Vagina (tissue), 2 donors: ENCODE results near the gene MYLK. TPM values are rescaled to one million over a fixed set of nuclear protein-coding genes. Genes with fewer than 3 reads are reported as not detected.

Source experiments
- DNase-seq, 2 donors: peaks; one replicate each; pipeline ENCODE4 v3.0.0-alpha.2; 2017; ENCODE audit errors: extremely low spot score in 2 of 2
- H3K27ac ChIP-seq: fragments of 200-600 bp; sonication (generic); one replicate; pipeline ENCODE4 v1.5.1; 2019
- H3K27me3 ChIP-seq: fragments of 200-600 bp; sonication (generic); one replicate; pipeline ENCODE4 v1.5.1; 2019
- H3K36me3 ChIP-seq, 2 donors: fragments of 200-600 bp; sonication (generic); one replicate each; pipeline ENCODE4 v1.5.1; 2017 to 2019
- H3K4me1 ChIP-seq: fragments of 200-600 bp; sonication (generic); one replicate; pipeline ENCODE4 v1.5.1; 2019
- H3K4me3 ChIP-seq, 2 donors: fragments of 200-600 bp; sonication (generic); 1 replicate in 1 of 2; 2 replicates in 1 of 2; pipeline ENCODE4 v1.5.1; 2016 to 2019
- H3K9me3 ChIP-seq: fragments of 200-600 bp; sonication (generic); one replicate; pipeline ENCODE4 v1.5.1; 2019
- CTCF ChIP-seq, 3 experiments: fragments of 450-650 bp in 2 of 3; fragments of 200-600 bp in 1 of 3; sonication (generic) in 1 of 3; IDR thresholded peaks; one replicate each; pipeline ENCODE4 v1.5.1; 2017 to 2019; ENCODE audit warnings: antibody characterized with exemption in 3 of 3, mild to moderate bottlenecking in 2 of 3, moderate library complexity in 2 of 3
- POLR2A ChIP-seq, 2 donors: fragments of 450-650 bp; IDR thresholded peaks; one replicate each; pipeline ENCODE4 v1.6.1; 2017; ENCODE audit warnings: antibody characterized with exemption in 2 of 2, mild to moderate bottlenecking in 2 of 2, moderate library complexity in 2 of 2
- POLR2AphosphoS5 ChIP-seq, 2 donors: sonication (generic); formaldehyde crosslinking; IDR thresholded peaks; one replicate each; pipeline ENCODE4 v1.9.0; 2017; ENCODE audit warnings: antibody characterized with exemption in 2 of 2, mild to moderate bottlenecking in 2 of 2, low read depth in 1 of 2; ENCODE audit not compliant: insufficient read depth in 1 of 2
- intact Hi-C: fragments of 100-400 bp; cut with DNase I; formaldehyde crosslinking; loops from one replicate; pipeline ENCODE4 v1.15.1; 2023
- total RNA-seq: library from RNA; depleted of rRNA; stranded (reverse); fragments of >200 nt; gene quantifications from one replicate; pipeline ENCODE4 v1.2.3, GENCODE V29; 2016

MYLK gene
- total RNA-seq, result 352 TPM

- no peak within 1 kb of the TSS for H3K27ac ChIP-seq
- intact Hi-C loops, result no loop called here
- peak within 1 kb of the TSS; percentile 43 to 48 for H3K4me3 ChIP-seq
- H3K4me1 ChIP-seq, result peaks cover 10% of the 10 kb centered on the region
- DNase-seq, result no peak
- H3K27me3 ChIP-seq, result no peaks in the 10 kb centered on the region
- no peaks in the 10 kb centered on the region for H3K9me3 ChIP-seq
- no peak for TF ChIP-seq CTCF (IDR thresholded peaks at IDR 0.05)
- TF ChIP-seq POLR2AphosphoS5 (IDR thresholded peaks at IDR 0.05; ENCODE audit: insufficient read depth in 1 of 2, low read depth in 1 of 2), result peak in 1 of 2 donors; percentile 36
- no peaks in the 10 kb centered on the region for H3K36me3 ChIP-seq
Observed at GRCh38 chr3:123884203-123884831, at the start of gene MYLK. TSS of gene MYLK (minus strand) at chr3:123884332. CDS start at chr3:123793841, 90,491 bp downstream.

GRCh38 chr3:123930445-123930844 is 46.3 kb upstream of the MYLK start:
- H3K27me3 ChIP-seq, result no peaks in the 10 kb centered on the region
- DNase-seq, result no peak
- H3K4me3 ChIP-seq, result no peak overlapping the region
- H3K9me3 ChIP-seq, result no peaks in the 10 kb centered on the region
- H3K36me3 ChIP-seq, result peaks cover 0 to 4% of the 10 kb centered on the region in 2 donors
- intact Hi-C loops, result no loop called here
- no peak overlapping the region for H3K27ac ChIP-seq
- TF ChIP-seq POLR2A (IDR thresholded peaks at IDR 0.05) (no peak), CTCF (IDR thresholded peaks at IDR 0.05) (no peak), POLR2AphosphoS5 (IDR thresholded peaks at IDR 0.05; ENCODE audit: insufficient read depth in 1 of 2, low read depth in 1 of 2) (no peak)
- no peaks in the 10 kb centered on the region for H3K4me1 ChIP-seq

GRCh38 chr3:123929325-123929724 is 45.2 kb upstream of the MYLK start:
- H3K4me1 ChIP-seq, result no peaks in the 10 kb centered on the region
- H3K4me3 ChIP-seq, result no peak overlapping the region
- H3K27me3 ChIP-seq, result no peaks in the 10 kb centered on the region
- no peak for TF ChIP-seq POLR2A (IDR thresholded peaks at IDR 0.05)
- no peak for TF ChIP-seq CTCF (IDR thresholded peaks at IDR 0.05)
- TF ChIP-seq POLR2AphosphoS5 (IDR thresholded peaks at IDR 0.05; ENCODE audit: insufficient read depth in 1 of 2, low read depth in 1 of 2), result no peak
- H3K27ac ChIP-seq, result no peak overlapping the region
- H3K36me3 ChIP-seq, result peaks cover 0 to 4% of the 10 kb centered on the region in 2 donors
- intact Hi-C loops, result no loop called here
- H3K9me3 ChIP-seq, result no peaks in the 10 kb centered on the region
- DNase-seq, result no peak

- DNase-seq, result no peak
- Histone ChIP-seq H3K27ac (no peak overlapping the region), H3K4me3 (no peak overlapping the region), H3K9me3 (peaks cover 4% of the 10 kb centered on the region), H3K4me1 (no peaks in the 10 kb centered on the region), H3K36me3 (peaks cover 0 to 17% of the 10 kb centered on the region in 2 donors), H3K27me3 (no peaks in the 10 kb centered on the region)
- intact Hi-C loops, result no loop called here
- TF ChIP-seq CTCF (IDR thresholded peaks at IDR 0.05) (no peak), POLR2A (IDR thresholded peaks at IDR 0.05) (no peak), POLR2AphosphoS5 (IDR thresholded peaks at IDR 0.05; ENCODE audit: insufficient read depth in 1 of 2, low read depth in 1 of 2) (no peak)
Observed at GRCh38 chr3:123926396-123926795, 42.3 kb upstream of the MYLK start.

- peaks cover 0 to 18% of the 10 kb centered on the region in 2 donors for H3K36me3 ChIP-seq
- no peaks in the 10 kb centered on the region for H3K27me3 ChIP-seq
- H3K4me3 ChIP-seq, result no peak overlapping the region
- TF ChIP-seq POLR2A (IDR thresholded peaks at IDR 0.05), result no peak
- TF ChIP-seq POLR2AphosphoS5 (IDR thresholded peaks at IDR 0.05; ENCODE audit: insufficient read depth in 1 of 2, low read depth in 1 of 2), result no peak
- TF ChIP-seq CTCF (IDR thresholded peaks at IDR 0.05), result no peak
- intact Hi-C loops, result no loop called here
- peaks cover 10% of the 10 kb centered on the region for H3K9me3 ChIP-seq
- no peaks in the 10 kb centered on the region for H3K4me1 ChIP-seq
- no peak overlapping the region for H3K27ac ChIP-seq
- no peak for DNase-seq
Observed at GRCh38 chr3:123920868-123921267, 36.7 kb upstream of the MYLK start.
